ENCODE measurements around the gene TMEM272.

The TMEM272 gene

DNA sequence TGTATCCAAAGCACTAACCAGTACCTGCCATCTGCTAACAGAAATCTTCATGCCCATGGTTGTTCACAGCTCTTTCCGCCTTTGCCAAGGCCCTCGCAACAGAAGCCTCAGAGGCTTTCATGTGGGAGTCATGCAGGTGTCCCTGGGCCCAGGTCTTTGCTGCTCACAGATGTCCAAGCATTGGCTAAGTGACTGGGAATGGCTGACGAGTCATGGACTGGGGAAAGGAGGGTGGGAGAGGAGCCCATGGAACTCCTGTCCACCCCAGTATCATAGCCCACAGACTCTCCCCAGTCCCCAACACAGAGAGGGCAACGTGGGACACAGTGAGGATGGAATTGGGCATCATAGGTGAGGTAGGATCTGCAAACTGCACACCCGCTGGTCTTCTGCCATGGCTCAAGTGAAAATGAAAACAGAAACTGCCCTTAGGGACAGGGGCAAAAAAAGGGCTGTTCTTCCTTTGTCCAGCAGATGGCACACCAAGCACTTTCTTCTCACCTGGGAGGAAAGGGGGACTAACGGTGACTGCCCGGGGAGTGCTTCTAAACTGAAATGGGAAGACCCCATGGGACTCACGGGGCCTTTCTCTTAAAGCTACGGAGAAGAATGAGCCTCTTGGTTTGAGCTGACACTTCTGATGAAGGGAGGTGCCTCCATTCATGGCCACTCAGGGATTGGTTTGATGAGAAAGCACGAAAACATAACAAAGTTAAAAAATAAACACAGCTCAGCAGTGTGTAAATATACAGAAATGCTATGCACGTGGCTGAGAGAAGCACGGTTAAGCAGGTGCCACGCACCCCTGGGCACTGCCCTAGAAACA is 29.9 kb downstream of the TMEM272 start:
- no peaks in the 10 kb centered on the region for H3K9me3 ChIP-seq (ENCODE audit: insufficient read depth, low read length)
- H3K27me3 ChIP-seq (ENCODE audit: low read length): no peaks in the 10 kb centered on the region
- no peaks in the 10 kb centered on the region for H3K79me2 ChIP-seq (ENCODE audit: insufficient read depth, low read length)
- TF ChIP-seq, protein P1, sequence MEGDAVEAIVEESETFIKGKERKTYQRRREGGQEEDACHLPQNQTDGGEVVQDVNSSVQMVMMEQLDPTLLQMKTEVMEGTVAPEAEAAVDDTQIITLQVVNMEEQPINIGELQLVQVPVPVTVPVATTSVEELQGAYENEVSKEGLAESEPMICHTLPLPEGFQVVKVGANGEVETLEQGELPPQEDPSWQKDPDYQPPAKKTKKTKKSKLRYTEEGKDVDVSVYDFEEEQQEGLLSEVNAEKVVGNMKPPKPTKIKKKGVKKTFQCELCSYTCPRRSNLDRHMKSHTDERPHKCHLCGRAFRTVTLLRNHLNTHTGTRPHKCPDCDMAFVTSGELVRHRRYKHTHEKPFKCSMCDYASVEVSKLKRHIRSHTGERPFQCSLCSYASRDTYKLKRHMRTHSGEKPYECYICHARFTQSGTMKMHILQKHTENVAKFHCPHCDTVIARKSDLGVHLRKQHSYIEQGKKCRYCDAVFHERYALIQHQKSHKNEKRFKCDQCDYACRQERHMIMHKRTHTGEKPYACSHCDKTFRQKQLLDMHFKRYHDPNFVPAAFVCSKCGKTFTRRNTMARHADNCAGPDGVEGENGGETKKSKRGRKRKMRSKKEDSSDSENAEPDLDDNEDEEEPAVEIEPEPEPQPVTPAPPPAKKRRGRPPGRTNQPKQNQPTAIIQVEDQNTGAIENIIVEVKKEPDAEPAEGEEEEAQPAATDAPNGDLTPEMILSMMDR (IDR thresholded peaks at IDR 0.05; ENCODE audit: insufficient read depth, low read length, poor library complexity, severe bottlenecking): peak; percentile 64
- no peak for TF ChIP-seq EZH2phosphoT487 (conservative IDR thresholded peaks at IDR 0.05; ENCODE audit: low read length)
- H4K20me1 ChIP-seq (ENCODE audit: low read depth, low read length): no peaks in the 10 kb centered on the region
- H3F3A ChIP-seq (ENCODE audit: insufficient read depth): no peaks in the 10 kb centered on the region
- no peak overlapping the region for H3K4me3 ChIP-seq (ENCODE audit: insufficient read depth, low read length, poor library complexity, severe bottlenecking)
- H3K27ac ChIP-seq (ENCODE audit: low read depth, low read length): no peak overlapping the region
- H2AFZ ChIP-seq (ENCODE audit: low read depth, low read length, severe bottlenecking): peak overlapping the region; percentile 81
- H3K9me2 ChIP-seq (replicated peaks; ENCODE audit: insufficient read depth, low read length): no peaks in the 10 kb centered on the region
- no peaks in the 10 kb centered on the region for H3K36me3 ChIP-seq (ENCODE audit: low read length)
- no peak overlapping the region for H3K9ac ChIP-seq (ENCODE audit: low read length)
- H3K4me2 ChIP-seq (ENCODE audit: low read depth, low read length, poor library complexity, severe bottlenecking): peak overlapping the region; percentile 35

DNA sequence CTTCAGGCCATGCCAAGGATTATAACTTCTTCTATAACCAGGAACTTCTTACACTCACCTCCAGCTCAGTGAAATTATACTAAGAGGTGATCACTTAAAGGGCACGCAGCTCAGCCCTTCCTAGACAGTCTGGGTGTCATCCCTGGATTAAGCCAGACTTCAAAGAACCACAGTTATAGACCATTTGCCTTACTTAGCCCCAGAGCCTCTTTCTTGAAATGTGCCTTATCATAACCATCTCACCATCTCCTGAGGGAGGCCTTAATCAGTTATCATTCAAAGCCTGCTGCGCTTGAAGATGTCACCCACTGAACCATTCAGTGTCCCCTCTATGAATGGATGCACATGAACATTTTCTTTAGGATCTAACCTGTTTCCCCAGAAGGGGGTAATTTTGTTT is 30.9 kb downstream of the TMEM272 start:
- Histone ChIP-seq H2AFZ (ENCODE audit: low read depth, low read length, severe bottlenecking) (no peak overlapping the region), H3K27me3 (ENCODE audit: low read length) (no peaks in the 10 kb centered on the region), H3K9me2 (replicated peaks; ENCODE audit: insufficient read depth, low read length) (no peaks in the 10 kb centered on the region), H3K4me3 (ENCODE audit: insufficient read depth, low read length, poor library complexity, severe bottlenecking) (no peak overlapping the region), H3K9ac (ENCODE audit: low read length) (no peak overlapping the region), H3K36me3 (ENCODE audit: low read length) (no peaks in the 10 kb centered on the region), H3K9me3 (ENCODE audit: insufficient read depth, low read length) (no peaks in the 10 kb centered on the region), H3F3A (ENCODE audit: insufficient read depth) (no peaks in the 10 kb centered on the region), H4K20me1 (ENCODE audit: low read depth, low read length) (no peaks in the 10 kb centered on the region), H3K79me2 (ENCODE audit: insufficient read depth, low read length) (no peaks in the 10 kb centered on the region), H3K4me2 (ENCODE audit: low read depth, low read length, poor library complexity, severe bottlenecking) (no peak overlapping the region), H3K27ac (ENCODE audit: low read depth, low read length) (no peak overlapping the region)
- TF ChIP-seq, protein P1 (IDR thresholded peaks at IDR 0.05; ENCODE audit: insufficient read depth, low read length, poor library complexity, severe bottlenecking): no peak

DNA sequence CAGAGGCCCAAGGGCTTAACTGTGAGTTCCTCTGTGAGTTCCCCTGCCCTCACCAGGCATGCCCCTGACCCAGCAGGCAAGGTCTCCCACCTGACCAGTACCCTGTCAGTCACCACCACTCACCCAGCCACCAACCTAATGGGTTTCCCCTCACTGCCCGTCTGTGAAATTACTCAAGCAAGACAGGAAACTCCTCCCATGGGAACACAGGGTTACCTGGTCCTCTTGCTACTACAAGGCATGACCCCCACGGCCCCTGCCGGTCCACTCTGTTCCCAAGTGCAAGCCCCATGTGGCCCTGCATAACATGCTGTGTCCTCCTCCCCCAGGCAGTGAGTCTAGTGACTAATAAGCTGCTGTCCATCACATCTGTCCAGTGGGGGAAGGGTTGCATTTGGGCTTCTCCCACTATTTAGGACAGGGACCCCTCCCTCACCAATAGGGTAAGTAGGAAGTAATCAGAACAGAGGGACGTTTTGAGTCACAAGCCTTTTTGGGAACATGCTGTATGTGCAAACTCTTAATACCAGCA is 33.0 kb downstream of the TMEM272 start:
- no peaks in the 10 kb centered on the region for H3F3A ChIP-seq (ENCODE audit: insufficient read depth)
- H3K27ac ChIP-seq (ENCODE audit: low read depth, low read length): no peak overlapping the region
- no peaks in the 10 kb centered on the region for H3K36me3 ChIP-seq (ENCODE audit: low read length)
- H3K9me2 ChIP-seq (replicated peaks; ENCODE audit: insufficient read depth, low read length): no peaks in the 10 kb centered on the region
- H3K27me3 ChIP-seq (ENCODE audit: low read length): no peaks in the 10 kb centered on the region
- no peak overlapping the region for H3K4me2 ChIP-seq (ENCODE audit: low read depth, low read length, poor library complexity, severe bottlenecking)
- no peaks in the 10 kb centered on the region for H3K9me3 ChIP-seq (ENCODE audit: insufficient read depth, low read length)
- no peak overlapping the region for H2AFZ ChIP-seq (ENCODE audit: low read depth, low read length, severe bottlenecking)
- TF ChIP-seq, protein P1 (IDR thresholded peaks at IDR 0.05; ENCODE audit: insufficient read depth, low read length, poor library complexity, severe bottlenecking): no peak
- no peak for TF ChIP-seq EZH2phosphoT487 (conservative IDR thresholded peaks at IDR 0.05; ENCODE audit: low read length)
- H3K9ac ChIP-seq (ENCODE audit: low read length): no peak overlapping the region
- no peaks in the 10 kb centered on the region for H4K20me1 ChIP-seq (ENCODE audit: low read depth, low read length)
- no peak overlapping the region for H3K4me3 ChIP-seq (ENCODE audit: insufficient read depth, low read length, poor library complexity, severe bottlenecking)
- H3K79me2 ChIP-seq (ENCODE audit: insufficient read depth, low read length): no peaks in the 10 kb centered on the region
